ENCODE data around the gene MRPL19. TPM values are rescaled to one million over a fixed set of nuclear protein-coding genes. Genes with fewer than 3 reads are reported as not detected.

MRPL19 gene
- total and polyA plus RNA-seq, 2 of the 13 experiments (the other 11 are each of a cell fraction or from before 2014, with no cell fraction given) = 43.2 to 163 TPM

DNA sequence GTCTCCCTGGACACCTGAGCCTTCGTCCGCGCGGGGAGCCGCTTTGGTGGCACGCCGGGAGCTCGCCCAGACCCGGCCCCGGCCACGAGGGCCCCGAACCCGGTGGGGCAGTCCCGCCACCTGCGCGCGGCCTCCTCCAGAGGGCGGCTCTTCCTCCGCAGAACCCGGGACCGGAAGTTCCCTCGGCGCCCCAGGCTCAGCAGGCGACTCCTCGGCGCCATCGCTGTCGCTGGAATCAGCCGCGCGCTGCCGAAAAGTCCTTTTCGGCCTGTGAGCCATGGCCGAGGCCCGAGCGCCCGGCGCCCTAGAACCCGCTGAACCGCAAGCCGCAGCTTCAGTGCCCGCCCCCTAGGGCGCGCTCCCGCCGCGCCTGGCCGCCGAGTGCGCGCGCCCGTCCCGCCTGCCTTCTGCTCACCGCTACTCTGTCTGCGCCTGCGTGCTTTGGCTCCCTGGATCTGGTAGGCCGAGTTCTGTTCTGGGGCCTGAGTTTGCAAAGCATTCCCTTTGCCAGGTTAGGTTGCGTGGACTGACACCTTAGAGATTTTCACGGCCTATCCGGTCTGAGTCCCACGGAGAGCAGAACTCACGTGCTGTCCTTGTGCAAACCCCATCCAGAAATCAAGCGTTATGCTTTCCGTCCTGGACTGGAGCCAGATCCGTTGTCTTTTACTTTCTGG, 64.1 kb downstream of the MRPL19 start, which contains the start of gene GCFC2 (continued):
- TF ChIP-seq, protein P1, sequence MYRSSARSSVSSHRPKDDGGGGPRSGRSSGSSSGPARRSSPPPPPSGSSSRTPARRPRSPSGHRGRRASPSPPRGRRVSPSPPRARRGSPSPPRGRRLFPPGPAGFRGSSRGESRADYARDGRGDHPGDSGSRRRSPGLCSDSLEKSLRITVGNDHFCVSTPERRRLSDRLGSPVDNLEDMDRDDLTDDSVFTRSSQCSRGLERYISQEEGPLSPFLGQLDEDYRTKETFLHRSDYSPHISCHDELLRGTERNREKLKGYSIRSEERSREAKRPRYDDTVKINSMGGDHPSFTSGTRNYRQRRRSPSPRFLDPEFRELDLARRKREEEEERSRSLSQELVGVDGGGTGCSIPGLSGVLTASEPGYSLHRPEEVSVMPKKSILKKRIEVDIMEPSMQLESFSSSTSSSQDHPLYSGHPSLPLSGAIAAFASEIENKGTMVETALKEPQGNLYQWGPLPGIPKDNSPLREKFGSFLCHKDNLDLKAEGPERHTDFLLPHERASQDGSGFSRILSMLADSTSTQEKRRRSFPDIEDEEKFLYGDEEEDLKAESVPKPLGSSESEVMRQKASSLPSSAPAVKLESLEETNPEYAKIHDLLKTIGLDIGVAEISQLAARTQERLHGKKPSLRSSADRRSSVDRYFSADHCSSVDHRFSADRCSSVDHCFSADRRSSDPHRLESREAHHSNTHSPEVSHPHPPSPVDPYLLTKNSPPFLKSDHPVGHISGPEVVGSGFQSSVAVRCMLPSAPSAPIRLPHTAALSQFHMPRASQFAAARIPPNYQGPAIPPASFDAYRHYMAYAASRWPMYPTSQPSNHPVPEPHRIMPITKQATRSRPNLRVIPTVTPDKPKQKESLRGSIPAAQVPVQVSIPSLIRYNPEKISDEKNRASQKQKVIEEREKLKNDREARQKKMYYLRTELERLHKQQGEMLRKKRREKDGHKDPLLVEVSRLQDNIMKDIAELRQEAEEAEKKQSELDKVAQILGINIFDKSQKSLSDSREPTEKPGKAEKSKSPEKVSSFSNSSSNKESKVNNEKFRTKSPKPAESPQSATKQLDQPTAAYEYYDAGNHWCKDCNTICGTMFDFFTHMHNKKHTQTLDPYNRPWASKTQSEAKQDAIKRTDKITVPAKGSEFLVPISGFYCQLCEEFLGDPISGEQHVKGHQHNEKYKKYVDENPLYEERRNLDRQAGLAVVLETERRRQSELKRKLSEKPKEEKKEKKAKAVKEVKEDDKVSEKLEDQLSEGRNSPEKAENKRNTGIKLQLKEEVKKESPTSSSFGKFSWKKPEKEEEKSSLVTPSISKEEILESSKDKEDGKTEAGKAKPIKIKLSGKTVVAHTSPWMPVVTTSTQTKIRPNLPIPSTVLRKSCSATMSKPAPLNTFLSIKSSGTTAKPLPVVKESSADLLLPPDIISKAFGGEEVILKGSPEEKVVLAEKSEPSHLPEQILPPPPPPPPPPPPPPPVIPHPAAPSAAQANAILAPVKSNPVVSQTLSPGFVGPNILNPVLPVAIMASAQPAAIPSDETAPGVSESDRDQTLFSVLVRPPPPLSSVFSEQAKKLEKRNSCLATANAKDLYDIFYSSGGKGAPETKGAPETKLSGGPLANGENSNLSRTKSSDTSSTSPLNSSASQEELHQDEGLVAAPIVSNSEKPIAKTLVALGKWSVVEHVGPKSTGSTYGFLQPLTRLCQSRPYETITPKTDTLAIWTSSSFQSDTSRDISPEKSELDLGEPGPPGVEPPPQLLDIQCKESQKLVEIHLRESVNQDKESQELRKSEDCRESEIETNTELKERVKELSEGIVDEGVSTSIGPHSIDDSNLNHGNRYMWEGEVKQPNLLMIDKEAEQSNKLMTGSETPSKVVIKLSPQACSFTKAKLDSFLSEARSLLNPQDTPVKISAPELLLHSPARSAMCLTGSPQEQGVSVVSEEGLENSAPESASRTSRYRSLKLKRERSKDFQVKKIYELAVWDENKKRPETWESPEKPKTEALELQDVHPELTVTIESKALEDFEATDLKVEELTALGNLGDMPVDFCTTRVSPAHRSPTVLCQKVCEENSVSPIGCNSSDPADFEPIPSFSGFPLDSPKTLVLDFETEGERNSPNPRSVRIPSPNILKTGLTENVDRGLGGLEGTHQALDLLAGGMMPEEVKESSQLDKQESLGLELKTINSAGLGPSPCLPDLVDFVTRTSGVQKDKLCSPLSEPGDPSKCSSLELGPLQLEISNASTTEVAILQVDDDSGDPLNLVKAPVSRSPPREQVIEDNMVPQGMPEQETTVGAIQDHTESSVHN (CRISPR knock-in tag; IDR thresholded peaks at IDR 0.05) = peak; percentile 97; the same call in 1 of the 2 replicates
- peak; percentile 96 for TF ChIP-seq CBFB (CRISPR knock-in tag; IDR thresholded peaks at IDR 0.05)
- TF ChIP-seq MBNL3 (CRISPR knock-in tag; conservative IDR thresholded peaks at IDR 0.05) = no peak
- peak; percentile 100 for TF ChIP-seq SMAD1 (CRISPR knock-in tag; IDR thresholded peaks at IDR 0.05; ENCODE audit: borderline replicate concordance, low read depth)
- peak; percentile 70 for TF ChIP-seq XRCC5 (optimal IDR thresholded peaks at IDR 0.05; ENCODE audit: low read length)
- TF ChIP-seq CREB1 (IDR thresholded peaks at IDR 0.05) = 0 out of 2 replicates have a peak, but pooled peaks have one; percentile 10
- no peak for TF ChIP-seq CREB1 (CRISPR knock-in tag; IDR thresholded peaks at IDR 0.05)
- TF ChIP-seq, protein P2, sequence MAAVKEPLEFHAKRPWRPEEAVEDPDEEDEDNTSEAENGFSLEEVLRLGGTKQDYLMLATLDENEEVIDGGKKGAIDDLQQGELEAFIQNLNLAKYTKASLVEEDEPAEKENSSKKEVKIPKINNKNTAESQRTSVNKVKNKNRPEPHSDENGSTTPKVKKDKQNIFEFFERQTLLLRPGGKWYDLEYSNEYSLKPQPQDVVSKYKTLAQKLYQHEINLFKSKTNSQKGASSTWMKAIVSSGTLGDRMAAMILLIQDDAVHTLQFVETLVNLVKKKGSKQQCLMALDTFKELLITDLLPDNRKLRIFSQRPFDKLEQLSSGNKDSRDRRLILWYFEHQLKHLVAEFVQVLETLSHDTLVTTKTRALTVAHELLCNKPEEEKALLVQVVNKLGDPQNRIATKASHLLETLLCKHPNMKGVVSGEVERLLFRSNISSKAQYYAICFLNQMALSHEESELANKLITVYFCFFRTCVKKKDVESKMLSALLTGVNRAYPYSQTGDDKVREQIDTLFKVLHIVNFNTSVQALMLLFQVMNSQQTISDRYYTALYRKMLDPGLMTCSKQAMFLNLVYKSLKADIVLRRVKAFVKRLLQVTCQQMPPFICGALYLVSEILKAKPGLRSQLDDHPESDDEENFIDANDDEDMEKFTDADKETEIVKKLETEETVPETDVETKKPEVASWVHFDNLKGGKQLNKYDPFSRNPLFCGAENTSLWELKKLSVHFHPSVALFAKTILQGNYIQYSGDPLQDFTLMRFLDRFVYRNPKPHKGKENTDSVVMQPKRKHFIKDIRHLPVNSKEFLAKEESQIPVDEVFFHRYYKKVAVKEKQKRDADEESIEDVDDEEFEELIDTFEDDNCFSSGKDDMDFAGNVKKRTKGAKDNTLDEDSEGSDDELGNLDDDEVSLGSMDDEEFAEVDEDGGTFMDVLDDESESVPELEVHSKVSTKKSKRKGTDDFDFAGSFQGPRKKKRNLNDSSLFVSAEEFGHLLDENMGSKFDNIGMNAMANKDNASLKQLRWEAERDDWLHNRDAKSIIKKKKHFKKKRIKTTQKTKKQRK (IDR thresholded peaks at IDR 0.05; ENCODE audit: low read length) = no peak
- no peak; the same call in none of the 2 replicates for TF ChIP-seq ATAD3A (CRISPR knock-in tag; IDR thresholded peaks at IDR 0.05)
- no peak for TF ChIP-seq CBX2 (IDR thresholded peaks at IDR 0.05; ENCODE audit: low read depth, low read length)
- no peak; the same call in none of the 2 replicates for TF ChIP-seq CBX2 (CRISPR knock-in tag; IDR thresholded peaks at IDR 0.05; ENCODE audit: low read depth)
- peak; percentile 100 for TF ChIP-seq ATF7-NPFF (CRISPR knock-in tag; IDR thresholded peaks at IDR 0.05; ENCODE audit: low read depth)
- TF ChIP-seq, protein P3, sequence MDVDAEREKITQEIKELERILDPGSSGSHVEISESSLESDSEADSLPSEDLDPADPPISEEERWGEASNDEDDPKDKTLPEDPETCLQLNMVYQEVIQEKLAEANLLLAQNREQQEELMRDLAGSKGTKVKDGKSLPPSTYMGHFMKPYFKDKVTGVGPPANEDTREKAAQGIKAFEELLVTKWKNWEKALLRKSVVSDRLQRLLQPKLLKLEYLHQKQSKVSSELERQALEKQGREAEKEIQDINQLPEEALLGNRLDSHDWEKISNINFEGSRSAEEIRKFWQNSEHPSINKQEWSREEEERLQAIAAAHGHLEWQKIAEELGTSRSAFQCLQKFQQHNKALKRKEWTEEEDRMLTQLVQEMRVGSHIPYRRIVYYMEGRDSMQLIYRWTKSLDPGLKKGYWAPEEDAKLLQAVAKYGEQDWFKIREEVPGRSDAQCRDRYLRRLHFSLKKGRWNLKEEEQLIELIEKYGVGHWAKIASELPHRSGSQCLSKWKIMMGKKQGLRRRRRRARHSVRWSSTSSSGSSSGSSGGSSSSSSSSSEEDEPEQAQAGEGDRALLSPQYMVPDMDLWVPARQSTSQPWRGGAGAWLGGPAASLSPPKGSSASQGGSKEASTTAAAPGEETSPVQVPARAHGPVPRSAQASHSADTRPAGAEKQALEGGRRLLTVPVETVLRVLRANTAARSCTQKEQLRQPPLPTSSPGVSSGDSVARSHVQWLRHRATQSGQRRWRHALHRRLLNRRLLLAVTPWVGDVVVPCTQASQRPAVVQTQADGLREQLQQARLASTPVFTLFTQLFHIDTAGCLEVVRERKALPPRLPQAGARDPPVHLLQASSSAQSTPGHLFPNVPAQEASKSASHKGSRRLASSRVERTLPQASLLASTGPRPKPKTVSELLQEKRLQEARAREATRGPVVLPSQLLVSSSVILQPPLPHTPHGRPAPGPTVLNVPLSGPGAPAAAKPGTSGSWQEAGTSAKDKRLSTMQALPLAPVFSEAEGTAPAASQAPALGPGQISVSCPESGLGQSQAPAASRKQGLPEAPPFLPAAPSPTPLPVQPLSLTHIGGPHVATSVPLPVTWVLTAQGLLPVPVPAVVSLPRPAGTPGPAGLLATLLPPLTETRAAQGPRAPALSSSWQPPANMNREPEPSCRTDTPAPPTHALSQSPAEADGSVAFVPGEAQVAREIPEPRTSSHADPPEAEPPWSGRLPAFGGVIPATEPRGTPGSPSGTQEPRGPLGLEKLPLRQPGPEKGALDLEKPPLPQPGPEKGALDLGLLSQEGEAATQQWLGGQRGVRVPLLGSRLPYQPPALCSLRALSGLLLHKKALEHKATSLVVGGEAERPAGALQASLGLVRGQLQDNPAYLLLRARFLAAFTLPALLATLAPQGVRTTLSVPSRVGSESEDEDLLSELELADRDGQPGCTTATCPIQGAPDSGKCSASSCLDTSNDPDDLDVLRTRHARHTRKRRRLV (CRISPR knock-in tag; IDR thresholded peaks at IDR 0.05) = peak; percentile 95

Data from HepG2 (cell line).